GM12878 (cell line): ENCODE data around the gene MAP1S. TPM values are rescaled to one million over a fixed set of nuclear protein-coding genes. Genes with fewer than 3 reads are reported as not detected.

ENCODE experiments used
- ATAC-seq: fragments of 200-7000 bp; cut with Tn5 transposase; 3 replicates; pipeline ENCODE4 v1.9.1; 2020; ENCODE audit warnings: mild to moderate bottlenecking, moderate library complexity
- BruUV-seq: library from RNA; stranded (reverse); fragments of 400-500 nt; replicated peaks from 2 replicates; lab custom pipeline; 2021; lab: Mats Ljungman, UMichigan
- CTCF ChIA-PET: fragments of 300-600 bp; sonication (Branson Sonifier 250); formaldehyde crosslinking; extraction: SDS; loops from one replicate; lab custom pipeline; 2021; ENCODE audit warnings: inconsistent platforms; lab: Yijun Ruan, JAX
- POLR2A ChIA-PET: fragments of 350-600 bp; formaldehyde crosslinking; extraction: SDS; loops from one replicate; lab custom pipeline; 2021; ENCODE audit warnings: inconsistent platforms; lab: Charles Lee
- RAD21 ChIA-PET: fragments of 300-600 bp; sonication (Branson Sonifier 250); formaldehyde crosslinking; loops from one replicate; lab custom pipeline; 2023; ENCODE audit warnings: antibody characterized with exemption; ENCODE audit not compliant: unreplicated experiment; lab: Charles Lee
- SMC1A ChIA-PET: fragments of 300-600 bp; sonication (Branson Sonifier 250); formaldehyde crosslinking; loops from one replicate; lab custom pipeline; 2023; ENCODE audit not compliant: unreplicated experiment, uncharacterized antibody; lab: Charles Lee
- DNase-seq: peaks from one replicate; pipeline ENCODE4 v3.0.0-alpha.2; 2011; ENCODE audit warnings: low read depth, low spot score
- FAIRE-seq: peaks from 3 replicates; lab custom pipeline; 2011; peaks lifted over from hg19 to GRCh38; lab: Jason Lieb, UNC
- H2AFZ ChIP-seq: 2 replicates; pipeline ENCODE4 v1.6.0; 2011; ENCODE audit warnings: low read depth, low read length, control low read depth; ENCODE audit not compliant: control insufficient read depth
- H3K27ac ChIP-seq: 2 replicates; pipeline ENCODE4 v1.5.1; 2011; ENCODE audit warnings: control low read depth; ENCODE audit not compliant: control insufficient read depth, insufficient read depth
- H3K27me3 ChIP-seq, 2 experiments: replicated peaks in 1 of 2; 2 replicates each; pipeline versions ENCODE4 v1.6.0 to v1.6.1; 2011; ENCODE audit warnings: low read length in 1 of 2; ENCODE audit not compliant: control insufficient read depth in 2 of 2, insufficient read depth in 2 of 2
- H3K36me3 ChIP-seq, 2 experiments: 2 replicates each; pipeline ENCODE4 v1.5.1; 2011; ENCODE audit warnings: low read length in 1 of 2; ENCODE audit not compliant: control insufficient read depth in 2 of 2, insufficient read depth in 2 of 2
- H3K4me1 ChIP-seq: 2 replicates; pipeline ENCODE4 v1.6.1; 2011; ENCODE audit warnings: mild to moderate bottlenecking, low read length, moderate library complexity, mixed read lengths; ENCODE audit not compliant: control insufficient read depth, insufficient read depth
- H3K4me2 ChIP-seq: 2 replicates; pipeline ENCODE4 v1.6.0; 2011; ENCODE audit warnings: control low read depth; ENCODE audit not compliant: control insufficient read depth, insufficient read depth
- H3K4me3 ChIP-seq: fragments of 200-600 bp; sonication (generic); 2 replicates; pipeline ENCODE4 v1.5.1; 2016
- H3K79me2 ChIP-seq: 2 replicates; pipeline ENCODE4 v1.6.0; 2011; ENCODE audit warnings: low read length; ENCODE audit not compliant: control insufficient read depth, insufficient read depth
- H3K9ac ChIP-seq: 2 replicates; pipeline ENCODE4 v1.8.0; 2011; ENCODE audit warnings: low read length, control low read depth, mixed read lengths; ENCODE audit not compliant: control insufficient read depth, insufficient read depth
- H3K9me3 ChIP-seq: replicated peaks from 3 replicates; pipeline ENCODE4 v1.5.1; 2011; ENCODE audit warnings: mild to moderate bottlenecking, low read length; ENCODE audit not compliant: control insufficient read depth, insufficient read depth
- H4K20me1 ChIP-seq: 2 replicates; pipeline ENCODE4 v1.6.0; 2011; ENCODE audit not compliant: control insufficient read depth, insufficient read depth
- CEBPB ChIP-seq, 2 experiments: fragments of 150-350 bp in 1 of 2; IDR thresholded peaks; 2 replicates each; pipeline ENCODE4 v1.6.1; 2012 to 2014; ENCODE audit warnings: low read depth in 2 of 2, low read length in 2 of 2, borderline replicate concordance in 1 of 2, inconsistent platforms in 1 of 2
- IKZF1 ChIP-seq: fragments of 450-650 bp; conservative IDR thresholded peaks from 2 replicates; pipeline ENCODE4 v1.6.1; 2017; ENCODE audit warnings: antibody characterized with exemption, mild to moderate bottlenecking
- LARP7 ChIP-seq: fragments of 450-650 bp; IDR thresholded peaks from 2 replicates; pipeline ENCODE4 v1.6.1; 2017; ENCODE audit warnings: mild to moderate bottlenecking
- NRF1 ChIP-seq: conservative IDR thresholded peaks from 2 replicates; pipeline ENCODE4 v1.6.1; 2011; ENCODE audit warnings: mild to moderate bottlenecking, low read depth, low read length, improper control_type of control experiment
- PAX5 ChIP-seq: IDR thresholded peaks from 2 replicates; pipeline ENCODE4 v1.6.1; 2011; ENCODE audit warnings: low read depth, low read length, borderline replicate concordance
- RAD21 ChIP-seq: IDR thresholded peaks from 2 replicates; pipeline ENCODE4 v1.6.1; 2011; ENCODE audit warnings: mild to moderate bottlenecking, low read depth, low read length, moderate library complexity; ENCODE audit not compliant: insufficient read depth
- SMC3 ChIP-seq: IDR thresholded peaks from 2 replicates; pipeline ENCODE4 v1.6.1; 2011; ENCODE audit warnings: low read length, improper control_type of control experiment, borderline replicate concordance
- YY1 ChIP-seq: IDR thresholded peaks from 2 replicates; pipeline ENCODE4 v1.6.1; 2011; ENCODE audit warnings: low read depth, mild to moderate bottlenecking, low read length
- ZNF24 ChIP-seq: fragments of 450-650 bp; IDR thresholded peaks from 2 replicates; pipeline ENCODE4 v1.6.1; 2017; ENCODE audit warnings: antibody characterized with exemption, mild to moderate bottlenecking
- WGBS: methylation state at CpG from one replicate; pipeline ENCODE4 v1.1.6; 2016; ENCODE audit warnings: low lambda C conversion rate; ENCODE audit not compliant: insufficient replicate concordance, insufficient coverage; ENCODE audit errors: missing lambda C conversion rate; 5-methylcytosine and 5-hydroxymethylcytosine counted together
- in situ Hi-C: fragments of 300-500 bp; cut with MboI; formaldehyde crosslinking; loops from 9 replicates; pipeline ENCODE4 v1.14.3; 2018; ENCODE audit warnings: mixed read lengths
- intact Hi-C: fragments of 100-400 bp; cut with micrococcal nuclease; formaldehyde crosslinking; loops from one replicate; pipeline ENCODE4 v1.14.2; 2022; ENCODE audit not compliant: unreplicated experiment
- polyA plus RNA-seq, 11 experiments: library from polyadenylated mRNA; depleted of rRNA in 4 of 11; unstranded in 6 of 11; stranded (reverse) in 5 of 11; fragments of >200 nt; fragmentation: Nextera tagmentation in 4 of 11; fragmentation: Illumina TruSeq in 1 of 11; extraction: Ambion mirVana in 4 of 11; extraction: Trizol in 1 of 11; gene quantifications; 1 replicate in 1 of 11; 2 replicates in 10 of 11; pipeline versions ENCODE4 v1.2.1 to v1.2.3, GENCODE V29; 2011 to 2016; ENCODE audit warnings: inconsistent platforms in 2 of 11, missing spikeins in 2 of 11, low read depth in 1 of 11
- total RNA-seq, 4 experiments: library from RNA; depleted of rRNA in 3 of 4; stranded (reverse); fragments of >200 nt in 3 of 4; fragmentation: Illumina TruSeq in 1 of 4; extraction: Trizol in 1 of 4; gene quantifications; 2 replicates each; pipeline versions ENCODE4 v1.2.1 to v1.2.3, GENCODE V29; 2013 to 2021
- TF ChIP-seq, protein P1 (sequence below): IDR thresholded peaks from 2 replicates; pipeline ENCODE4 v1.6.1; 2012; ENCODE audit warnings: low read depth, low read length, improper control_type of control experiment
- TF ChIP-seq, protein P2 (sequence below), 3 experiments: IDR thresholded peaks in 2 of 3; conservative IDR thresholded peaks in 1 of 3; 2 replicates each; pipeline ENCODE4 v1.5.1; 2011; ENCODE audit warnings: low read depth in 3 of 3, low read length in 3 of 3, mild to moderate bottlenecking in 3 of 3, control low read depth in 2 of 3, moderate library complexity in 2 of 3, inconsistent platforms in 1 of 3, mixed read lengths in 1 of 3; ENCODE audit not compliant: control insufficient read depth in 2 of 3, insufficient read depth in 1 of 3; ENCODE audit errors: extremely low read depth in 1 of 3
- TF ChIP-seq, protein P3 (sequence below): IDR thresholded peaks from 2 replicates; pipeline ENCODE4 v1.6.1; 2011; ENCODE audit warnings: low read depth, low read length, improper control_type of control experiment, borderline replicate concordance

MAP1S gene
- total and polyA plus RNA-seq, 10 of the 15 experiments (the other 5 are each of a cell fraction or from before 2014, with no cell fraction given) = 2.1 to 63.9 (median 15.0) TPM

DNA sequence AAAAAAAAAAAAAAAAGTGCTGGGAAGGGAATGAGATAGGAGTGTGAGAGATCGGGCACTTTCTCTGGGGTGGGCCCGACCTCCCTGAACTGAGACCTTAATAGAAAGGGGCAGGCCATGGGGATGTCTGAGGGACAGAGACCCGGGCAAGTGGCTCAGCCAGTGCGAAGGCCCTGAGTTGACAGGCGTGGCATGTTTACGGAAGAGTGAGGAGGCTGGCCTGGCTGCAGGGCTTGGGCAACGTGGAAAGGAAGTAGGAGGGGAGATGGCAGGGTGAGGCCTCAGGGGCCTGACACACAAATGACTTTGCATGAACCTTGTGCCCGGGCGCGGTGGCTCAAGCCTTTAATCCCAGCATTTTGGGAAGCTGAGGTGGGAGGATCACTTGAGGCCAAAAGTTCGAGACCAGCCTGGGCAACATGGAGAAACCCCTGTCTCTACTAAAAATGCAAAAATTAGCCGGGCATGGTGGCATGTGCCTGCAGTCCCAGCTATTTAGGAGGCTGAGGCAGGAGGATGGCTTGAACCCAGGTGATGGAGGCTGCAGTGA is 45.9 kb downstream of the MAP1S start (continued):
- TF ChIP-seq PAX5 (no peak), CEBPB (IDR thresholded peaks at IDR 0.05; ENCODE audit: borderline replicate concordance in 1 of 2, low read depth in 2 of 2, low read length in 2 of 2) (no peak), NRF1 (no peak)
- TF ChIP-seq, protein P1, sequence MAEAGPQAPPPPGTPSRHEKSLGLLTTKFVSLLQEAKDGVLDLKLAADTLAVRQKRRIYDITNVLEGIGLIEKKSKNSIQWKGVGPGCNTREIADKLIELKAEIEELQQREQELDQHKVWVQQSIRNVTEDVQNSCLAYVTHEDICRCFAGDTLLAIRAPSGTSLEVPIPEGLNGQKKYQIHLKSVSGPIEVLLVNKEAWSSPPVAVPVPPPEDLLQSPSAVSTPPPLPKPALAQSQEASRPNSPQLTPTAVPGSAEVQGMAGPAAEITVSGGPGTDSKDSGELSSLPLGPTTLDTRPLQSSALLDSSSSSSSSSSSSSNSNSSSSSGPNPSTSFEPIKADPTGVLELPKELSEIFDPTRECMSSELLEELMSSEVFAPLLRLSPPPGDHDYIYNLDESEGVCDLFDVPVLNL = no peak

DNA sequence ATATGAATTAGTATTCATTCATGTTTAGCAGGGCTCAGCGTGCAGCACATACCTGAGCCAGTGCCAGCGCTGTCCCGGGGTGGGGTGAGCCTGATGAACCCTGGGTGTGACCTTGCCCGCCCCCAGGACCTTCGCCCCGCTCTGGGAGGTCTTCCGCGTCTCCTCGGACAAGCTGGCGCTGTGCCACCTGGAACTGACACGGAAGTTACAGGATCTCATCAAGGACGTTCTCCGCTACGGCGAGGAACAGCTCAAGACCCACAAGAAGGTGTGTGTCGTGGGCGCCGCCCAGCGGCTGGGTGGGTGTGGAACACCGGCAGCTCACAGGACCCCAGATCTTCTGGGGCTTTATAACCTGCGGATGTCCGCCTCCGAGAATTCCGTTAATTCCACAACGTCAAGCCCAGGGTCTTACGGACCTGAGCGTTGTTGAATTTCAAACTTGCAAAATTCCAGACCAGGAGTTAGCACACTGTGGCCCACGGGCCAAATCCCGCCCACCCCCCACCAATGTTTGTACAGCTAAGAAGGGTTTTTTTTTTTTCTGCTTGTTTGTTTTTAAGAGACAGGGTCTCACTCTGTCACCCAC is 47.4 kb downstream of the MAP1S start:
- Histone ChIP-seq H3K36me3 (peaks cover 10 to 16% of the 10 kb centered on the region in 2 experiments), H3K4me3 (no peak overlapping the region), H3K79me2 (no peaks in the 10 kb centered on the region), H4K20me1 (no peaks in the 10 kb centered on the region), H3K27me3 (no peaks in the 10 kb centered on the region)
- in situ Hi-C loops = no loop called here
- no peak for FAIRE-seq
- 24% methylated on average over 29 of the region's 29 CpGs for WGBS
- no TSS peak for BruUV-seq
- CTCF ChIA-PET = interaction anchor here (0.6 to 8.0 kb wide), 28 partner anchors 8 to 144 kb away, joined by 3 to 108 read pairs (median 5); partner anchors contain the start of genes FCHO1, MAP1S and UNC13A
- POLR2A ChIA-PET = interaction anchor here (0.6 to 1.2 kb wide), 5 partner anchors 9 to 47 kb away, joined by 3 to 4 read pairs (median 3); partner anchors contain the start of gene MAP1S
- TF ChIP-seq RAD21 (peak; percentile 87), SMC3 (peak; percentile 86), YY1 (peak; percentile 53), LARP7 (0 out of 2 replicates have a peak, but pooled peaks have one; percentile 33), ZNF24 (no peak), IKZF1 (0 out of 2 replicates have a peak, but pooled peaks have one; percentile 19)
- TF ChIP-seq, protein P2, sequence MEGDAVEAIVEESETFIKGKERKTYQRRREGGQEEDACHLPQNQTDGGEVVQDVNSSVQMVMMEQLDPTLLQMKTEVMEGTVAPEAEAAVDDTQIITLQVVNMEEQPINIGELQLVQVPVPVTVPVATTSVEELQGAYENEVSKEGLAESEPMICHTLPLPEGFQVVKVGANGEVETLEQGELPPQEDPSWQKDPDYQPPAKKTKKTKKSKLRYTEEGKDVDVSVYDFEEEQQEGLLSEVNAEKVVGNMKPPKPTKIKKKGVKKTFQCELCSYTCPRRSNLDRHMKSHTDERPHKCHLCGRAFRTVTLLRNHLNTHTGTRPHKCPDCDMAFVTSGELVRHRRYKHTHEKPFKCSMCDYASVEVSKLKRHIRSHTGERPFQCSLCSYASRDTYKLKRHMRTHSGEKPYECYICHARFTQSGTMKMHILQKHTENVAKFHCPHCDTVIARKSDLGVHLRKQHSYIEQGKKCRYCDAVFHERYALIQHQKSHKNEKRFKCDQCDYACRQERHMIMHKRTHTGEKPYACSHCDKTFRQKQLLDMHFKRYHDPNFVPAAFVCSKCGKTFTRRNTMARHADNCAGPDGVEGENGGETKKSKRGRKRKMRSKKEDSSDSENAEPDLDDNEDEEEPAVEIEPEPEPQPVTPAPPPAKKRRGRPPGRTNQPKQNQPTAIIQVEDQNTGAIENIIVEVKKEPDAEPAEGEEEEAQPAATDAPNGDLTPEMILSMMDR (IDR thresholded peaks at IDR 0.05 in 2 of 3, conservative IDR thresholded peaks at IDR 0.05 in 1 of 3; ENCODE audit: control insufficient read depth in 2 of 3, extremely low read depth in 1 of 3, insufficient read depth in 1 of 3, low read depth in 3 of 3, low read length in 3 of 3) = peak; percentile 82 to 85 (median 84)
- TF ChIP-seq, protein P3, sequence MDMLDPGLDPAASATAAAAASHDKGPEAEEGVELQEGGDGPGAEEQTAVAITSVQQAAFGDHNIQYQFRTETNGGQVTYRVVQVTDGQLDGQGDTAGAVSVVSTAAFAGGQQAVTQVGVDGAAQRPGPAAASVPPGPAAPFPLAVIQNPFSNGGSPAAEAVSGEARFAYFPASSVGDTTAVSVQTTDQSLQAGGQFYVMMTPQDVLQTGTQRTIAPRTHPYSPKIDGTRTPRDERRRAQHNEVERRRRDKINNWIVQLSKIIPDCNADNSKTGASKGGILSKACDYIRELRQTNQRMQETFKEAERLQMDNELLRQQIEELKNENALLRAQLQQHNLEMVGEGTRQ = no peak
- TF ChIP-seq, all 136 proteins: peak for 6
- ChIA-PET RAD21 (interaction anchor here (0.5 to 3.0 kb wide), 14 partner anchors 9 to 174 kb away, joined by 3 to 31 read pairs (median 6); partner anchors contain the start of genes FCHO1, MAP1S and RPL18A), SMC1A (interaction anchor here (1.1 to 4.1 kb wide), 13 partner anchors 10 to 166 kb away, joined by 3 to 40 read pairs (median 6); partner anchors contain the start of genes CCDC124 and MAP1S)
- no peak overlapping the region for H3K27ac ChIP-seq
- no peak overlapping the region for H3K4me2 ChIP-seq
- no peak overlapping the region for H2AFZ ChIP-seq
- H3K4me1 ChIP-seq = no peaks in the 10 kb centered on the region
- ATAC-seq = peak; percentile 84
- no peak overlapping the region for H3K9ac ChIP-seq
- DNase-seq = no peak
- H3K9me3 ChIP-seq = no peaks in the 10 kb centered on the region
- intact Hi-C loops = loop anchor here (1.0 kb wide), 1 partner anchor 62 kb away; no protein-coding TSS in a partner anchor
